Glomerular endothelial cell (primary cell): ENCODE results near the gene KLHL33. TPM values are rescaled to one million over a fixed set of nuclear protein-coding genes. Genes with fewer than 3 reads are reported as not detected.

Experiments used
- DNase-seq: peaks from one replicate; pipeline ENCODE4 v3.0.0-alpha.2; 2011; ENCODE audit warnings: low read depth, low spot score; ENCODE audit errors: extremely low read depth
- total RNA-seq: library from RNA; depleted of rRNA; stranded (reverse); fragments of >200 nt; gene quantifications from 2 replicates; pipeline ENCODE4 v1.2.3, GENCODE V29; 2015

Gene KLHL33
- total RNA-seq, 1 donor from 2014 or later: not detected

GRCh38 chr14:20417250-20418186 lies 18.4 kb downstream of the KLHL33 start:
- DNase-seq: no peak

- DNase-seq: no peak
Observed at GRCh38 chr14:20416223-20416622, 19.7 kb downstream of the KLHL33 start.

GRCh38 chr14:20415782-20416206 lies 20.2 kb downstream of the KLHL33 start:
- DNase-seq: no peak

GRCh38 chr14:20413744-20414082 lies 22.3 kb downstream of the KLHL33 start:
- DNase-seq: no peak

GRCh38 chr14:20412876-20413743 lies 22.9 kb downstream of the KLHL33 start, which contains the start of gene TEP1:
TSS of gene TEP1 (minus strand) at chr14:20413501. CDS start at chr14:20408439, 5,062 bp downstream.
- no peak for DNase-seq

GRCh38 chr14:20412411-20412810 lies 23.6 kb downstream of the KLHL33 start:
- DNase-seq: no peak

GRCh38 chr14:20409226-20409625 lies 26.7 kb downstream of the KLHL33 start:
- DNase-seq: no peak

- no peak for DNase-seq
Observed at GRCh38 chr14:20403521-20403920, 32.4 kb downstream of the KLHL33 start.

- DNase-seq: no peak
Observed at GRCh38 chr14:20400965-20401593, 34.9 kb downstream of the KLHL33 start.

- no peak for DNase-seq
Observed at GRCh38 chr14:20400589-20400964, 35.4 kb downstream of the KLHL33 start.

GRCh38 chr14:20397511-20397910 lies 38.5 kb downstream of the KLHL33 start:
- no peak for DNase-seq

GRCh38 chr14:20391505-20391904 lies 44.5 kb downstream of the KLHL33 start:
- DNase-seq: no peak

GRCh38 chr14:20388159-20388558 lies 47.8 kb downstream of the KLHL33 start:
- no peak for DNase-seq

GRCh38 chr14:20387576-20387975 lies 48.4 kb downstream of the KLHL33 start:
- DNase-seq: no peak

GRCh38 chr14:20386276-20386855 lies 49.6 kb downstream of the KLHL33 start:
- DNase-seq: no peak

- no peak for DNase-seq
Observed at GRCh38 chr14:20384886-20385285, 51.1 kb downstream of the KLHL33 start.

- DNase-seq: no peak
Observed at GRCh38 chr14:20384321-20384720, 51.6 kb downstream of the KLHL33 start.

- DNase-seq: no peak
Observed at GRCh38 chr14:20383636-20384035, 52.3 kb downstream of the KLHL33 start.

- DNase-seq: no peak
Observed at GRCh38 chr14:20383032-20383431, 52.9 kb downstream of the KLHL33 start.

- DNase-seq: no peak
Observed at GRCh38 chr14:20382526-20382925, 53.4 kb downstream of the KLHL33 start.

- DNase-seq: no peak
Observed at GRCh38 chr14:20381341-20381740, 54.6 kb downstream of the KLHL33 start.
